ENCODE measurements around the gene SMIM32.

DNA sequence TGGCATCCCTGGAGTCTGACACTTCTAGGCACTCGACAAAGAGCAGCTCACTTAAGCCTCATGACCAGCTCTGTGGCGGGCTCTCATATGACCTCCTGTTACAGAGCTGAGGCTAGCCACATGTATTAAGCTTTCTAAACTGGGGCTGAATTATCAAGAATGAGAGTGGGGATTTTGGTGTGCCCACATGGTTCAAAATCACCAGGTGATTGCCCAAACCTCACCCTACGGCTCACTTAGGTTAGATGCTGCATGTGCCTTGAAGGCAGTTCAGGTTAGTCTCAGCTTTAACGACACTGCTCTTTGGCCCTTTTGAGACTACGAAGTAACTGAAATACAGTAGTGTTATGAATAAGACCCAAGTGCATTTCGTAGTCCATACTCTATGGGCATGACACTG is 39.4 kb upstream of the SMIM32 start:
- TF ChIP-seq POLR2A (IDR thresholded peaks at IDR 0.05; ENCODE audit: low read depth, low read length) (no peak), POLR2AphosphoS5 (IDR thresholded peaks at IDR 0.05; ENCODE audit: low read depth, low read length) (no peak), TAF1 (IDR thresholded peaks at IDR 0.05; ENCODE audit: low read depth, low read length) (no peak), POU2F2 (IDR thresholded peaks at IDR 0.05; ENCODE audit: low read depth, low read length) (no peak), SPI1 (IDR thresholded peaks at IDR 0.05; ENCODE audit: low read depth, low read length) (no peak)

All from GM12891 (cell line).